GM08714 (cell line): ENCODE measurements around the gene NBEAL2.

Experiments used
- H3K4me3 ChIP-seq: fragments of 200-500 bp; sonication (Bioruptor generic); 2 replicates; pipeline ENCODE4 v1.5.1; 2014; ENCODE audit warnings: mild to moderate bottlenecking, low read length, inconsistent platforms
- ZNF274 ChIP-seq: IDR thresholded peaks from 2 replicates; pipeline ENCODE4 v1.6.1; 2012; ENCODE audit warnings: mild to moderate bottlenecking, low read depth, low read length

The NBEAL2 gene

DNA sequence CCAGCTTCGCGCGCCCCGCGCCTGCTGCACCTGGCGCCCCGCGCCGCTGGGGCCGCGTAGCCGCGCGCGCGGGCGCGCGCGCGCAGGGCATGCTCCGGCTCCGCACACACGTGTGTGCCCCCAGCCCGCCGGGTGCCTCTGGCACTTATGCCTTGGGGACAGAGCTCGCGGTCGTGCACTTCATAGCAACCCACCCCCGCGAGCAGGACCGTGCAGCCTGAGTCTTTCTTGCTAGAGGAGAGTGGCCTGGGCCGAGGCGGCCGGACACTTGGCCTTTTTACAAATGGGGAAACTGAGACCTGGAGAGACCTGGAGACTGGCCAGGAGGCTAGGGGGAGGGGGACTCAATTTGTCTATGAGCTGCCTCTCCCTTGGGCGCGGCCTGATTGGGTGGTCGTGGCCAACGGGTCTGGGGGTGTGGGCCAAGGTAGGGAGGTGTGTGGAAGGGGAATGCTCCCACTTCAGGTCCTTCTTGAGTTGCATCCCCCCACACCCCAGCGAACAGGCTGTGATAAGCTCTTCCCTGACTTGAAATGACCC lies 562 bp downstream of the NBEAL2 start:
- peak overlapping the region; percentile 62 for H3K4me3 ChIP-seq
- no peak for TF ChIP-seq ZNF274

DNA sequence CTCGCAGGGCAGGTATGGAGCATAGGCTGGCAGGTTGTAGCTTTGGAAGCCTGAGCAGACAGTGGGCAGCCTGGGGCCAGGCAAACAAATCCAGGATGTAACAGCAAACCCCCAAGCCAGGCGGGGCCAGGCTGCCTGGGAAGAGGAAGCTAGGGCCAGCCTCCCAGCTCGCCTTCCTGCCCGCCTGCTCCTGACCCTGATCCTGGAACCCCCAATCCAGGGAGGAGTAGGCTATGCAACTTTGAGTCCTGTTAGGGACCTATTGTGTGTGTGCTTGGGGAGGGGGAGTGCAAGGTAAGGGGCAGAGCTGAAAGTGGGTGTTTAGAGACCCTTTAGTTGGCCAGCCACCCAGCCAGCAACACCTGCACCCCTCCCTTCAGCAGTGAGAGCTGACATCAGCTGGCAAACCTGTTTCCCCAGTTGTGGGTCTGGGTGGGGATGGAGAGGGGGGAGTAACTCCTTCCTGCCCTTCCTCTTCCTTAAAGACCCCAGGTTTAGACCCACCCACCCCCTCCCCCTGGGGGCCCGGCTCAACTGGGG lies 2.5 kb downstream of the NBEAL2 start:
- TF ChIP-seq ZNF274, result no peak
- H3K4me3 ChIP-seq, result no peak overlapping the region

DNA sequence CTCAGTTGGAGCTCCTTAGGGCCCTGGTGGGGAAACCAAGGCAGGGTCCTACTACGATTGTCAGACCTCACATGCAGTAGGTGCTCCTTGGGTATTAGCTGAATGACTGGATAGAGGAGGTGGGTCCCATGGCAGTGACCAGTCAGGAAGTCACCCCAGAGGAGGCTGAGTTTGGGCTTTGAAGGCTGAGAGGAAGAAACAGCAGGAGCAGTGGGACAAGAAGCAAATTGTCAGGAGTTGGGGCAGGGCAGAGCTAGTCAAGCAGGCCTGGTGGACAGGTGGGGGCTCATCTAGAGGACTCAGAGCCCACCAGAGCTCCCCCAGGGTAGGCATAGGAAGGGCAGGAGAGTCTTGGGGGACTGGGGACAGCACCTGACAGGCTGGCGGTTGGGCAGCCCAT lies 3.1 kb downstream of the NBEAL2 start:
- no peak overlapping the region for H3K4me3 ChIP-seq
- no peak for TF ChIP-seq ZNF274

DNA sequence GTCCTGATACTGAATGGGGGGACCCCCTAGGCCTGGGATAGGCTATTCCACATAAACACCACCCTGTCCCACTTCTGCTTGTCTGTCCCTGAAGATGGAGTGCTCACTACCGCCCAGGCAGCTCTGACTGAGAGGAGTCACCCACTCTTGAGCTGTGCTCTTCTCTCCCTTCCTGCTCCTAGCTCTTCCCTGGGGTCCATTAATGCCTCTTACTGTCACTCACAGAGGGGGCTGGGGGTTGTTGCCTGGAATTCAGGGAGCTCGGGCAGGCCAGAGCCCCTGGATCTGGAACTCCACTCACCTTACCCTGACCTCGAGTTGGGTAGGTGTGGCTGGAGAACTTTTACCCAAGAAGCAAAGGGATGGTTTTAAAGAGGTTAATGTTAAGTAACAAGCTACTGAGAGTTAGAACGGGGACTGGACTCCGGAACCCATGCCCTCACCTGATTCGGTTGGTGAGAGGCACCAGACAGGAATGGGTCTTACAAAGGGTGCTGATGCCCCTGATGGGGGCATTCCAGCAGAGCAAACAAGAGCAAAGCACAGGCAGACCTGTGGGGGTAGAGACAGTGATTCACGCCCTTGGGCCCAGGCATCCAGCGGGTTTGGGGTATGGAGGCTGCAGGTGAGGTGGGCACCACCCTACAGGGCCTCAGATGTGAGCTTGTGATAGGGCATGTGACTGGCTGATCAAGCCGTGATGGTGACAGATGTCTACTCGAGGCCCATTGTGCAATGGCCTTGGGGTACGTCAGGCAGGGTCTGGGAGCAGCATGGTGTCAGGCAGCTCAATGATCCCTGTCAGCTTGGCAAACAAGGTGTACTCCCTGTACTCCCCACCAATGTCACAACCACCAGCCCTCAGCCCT lies 5.4 kb downstream of the NBEAL2 start:
- H3K4me3 ChIP-seq, result no peak overlapping the region
- no peak for TF ChIP-seq ZNF274

DNA sequence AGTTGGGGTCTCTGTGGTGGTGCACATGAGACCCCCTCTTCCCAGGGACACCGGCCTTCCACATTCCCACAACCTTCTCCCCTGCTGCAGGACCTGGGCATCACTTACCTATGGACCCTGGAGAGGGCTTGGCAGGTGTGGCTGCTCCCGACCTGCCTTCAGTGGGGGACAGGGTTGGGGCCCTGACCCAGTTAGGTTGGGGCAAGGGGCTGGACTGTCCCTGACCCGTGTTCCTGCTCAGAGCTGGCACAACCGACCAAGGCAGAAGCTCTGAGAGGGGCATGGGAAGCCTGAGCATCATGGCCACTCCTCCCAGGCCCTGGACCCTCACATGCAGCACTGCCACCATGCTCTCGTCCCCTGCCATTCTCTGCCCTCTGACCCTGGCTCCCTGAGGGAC lies 6.1 kb downstream of the NBEAL2 start:
- no peak for TF ChIP-seq ZNF274
- H3K4me3 ChIP-seq, result no peak overlapping the region

DNA sequence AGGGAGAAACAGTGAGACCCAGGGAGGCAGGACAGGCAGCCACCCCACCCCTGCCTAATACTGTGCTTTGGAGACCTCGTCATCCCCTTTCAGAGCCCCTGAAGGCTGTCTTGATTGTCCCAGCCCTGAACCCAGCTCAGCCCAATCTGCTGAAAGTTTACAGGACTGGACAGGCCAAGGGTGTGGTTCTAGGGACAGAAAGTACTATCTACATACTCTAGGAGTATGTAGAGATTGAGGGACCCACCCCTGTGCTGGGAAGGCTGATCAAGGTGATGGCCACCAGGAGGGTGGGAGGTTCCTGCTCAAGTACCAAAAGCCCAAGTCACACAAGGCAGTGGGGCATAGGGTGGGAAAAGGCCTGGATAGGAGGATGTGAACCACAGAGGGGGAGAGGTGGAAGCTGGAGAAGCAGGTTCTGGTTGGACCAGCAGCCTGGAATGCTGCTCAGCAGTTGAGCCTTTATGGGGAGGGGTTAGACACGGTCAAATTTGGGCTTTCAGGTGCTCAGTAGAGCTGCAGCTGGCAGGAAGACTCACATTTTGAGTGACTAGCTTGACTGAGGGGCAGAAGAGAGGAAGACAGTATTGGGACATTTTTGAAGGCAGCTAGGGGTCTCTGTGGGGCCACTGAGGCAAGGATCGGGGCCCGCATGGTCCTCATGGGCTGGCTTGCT lies 6.7 kb downstream of the NBEAL2 start:
- no peak for TF ChIP-seq ZNF274
- H3K4me3 ChIP-seq, result no peak overlapping the region

DNA sequence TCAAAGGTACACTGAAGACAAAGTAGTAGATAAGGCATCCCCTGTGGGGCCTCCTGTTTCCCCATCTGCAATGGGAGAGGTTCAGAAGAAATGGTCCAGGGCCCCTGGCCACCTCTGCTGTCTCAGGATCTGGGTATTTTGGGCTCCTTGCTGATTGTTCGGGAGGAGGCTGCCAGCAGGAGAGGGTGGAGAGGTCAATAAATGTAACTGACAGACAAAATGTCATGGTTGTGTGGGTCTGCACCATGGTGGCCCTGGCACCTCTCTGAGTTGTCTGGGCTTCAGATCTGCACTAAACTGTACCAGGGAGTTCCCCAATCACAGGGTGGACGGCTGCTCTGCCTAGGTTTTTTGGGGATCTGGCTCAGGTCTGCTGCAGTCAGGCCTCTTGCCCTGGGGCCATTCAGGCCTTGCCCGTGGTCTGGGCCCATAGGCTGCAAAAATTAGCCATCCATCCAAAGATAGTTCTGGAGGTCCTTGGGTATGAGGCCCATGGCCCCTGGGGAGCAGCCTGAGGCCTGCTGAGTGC lies 7.4 kb downstream of the NBEAL2 start:
- no peak for TF ChIP-seq ZNF274
- no peak overlapping the region; the same call in 1 of the 2 replicates for H3K4me3 ChIP-seq

DNA sequence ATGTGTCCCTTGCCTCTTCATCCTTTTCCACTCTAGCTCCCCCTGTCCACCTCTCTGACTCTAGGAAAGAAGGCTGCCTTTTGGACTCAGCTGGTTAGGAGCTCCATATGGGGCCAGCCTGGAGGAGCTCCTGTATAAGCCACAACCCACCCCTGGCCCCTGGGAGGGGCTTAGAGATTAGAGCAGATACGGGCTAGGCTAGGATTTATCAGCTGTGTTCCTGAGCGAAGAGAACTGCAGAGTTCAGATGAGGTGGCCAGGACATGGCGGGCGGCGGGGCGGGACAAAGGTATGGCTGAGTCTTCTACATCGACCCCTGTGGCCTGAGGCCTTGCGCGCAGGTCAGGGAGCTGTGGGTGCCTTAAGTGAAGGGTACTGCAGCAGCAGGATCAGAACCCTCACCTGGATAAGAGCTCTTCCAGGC lies 7.9 kb downstream of the NBEAL2 start:
- H3K4me3 ChIP-seq, result no peak overlapping the region; the same call in 1 of the 2 replicates

DNA sequence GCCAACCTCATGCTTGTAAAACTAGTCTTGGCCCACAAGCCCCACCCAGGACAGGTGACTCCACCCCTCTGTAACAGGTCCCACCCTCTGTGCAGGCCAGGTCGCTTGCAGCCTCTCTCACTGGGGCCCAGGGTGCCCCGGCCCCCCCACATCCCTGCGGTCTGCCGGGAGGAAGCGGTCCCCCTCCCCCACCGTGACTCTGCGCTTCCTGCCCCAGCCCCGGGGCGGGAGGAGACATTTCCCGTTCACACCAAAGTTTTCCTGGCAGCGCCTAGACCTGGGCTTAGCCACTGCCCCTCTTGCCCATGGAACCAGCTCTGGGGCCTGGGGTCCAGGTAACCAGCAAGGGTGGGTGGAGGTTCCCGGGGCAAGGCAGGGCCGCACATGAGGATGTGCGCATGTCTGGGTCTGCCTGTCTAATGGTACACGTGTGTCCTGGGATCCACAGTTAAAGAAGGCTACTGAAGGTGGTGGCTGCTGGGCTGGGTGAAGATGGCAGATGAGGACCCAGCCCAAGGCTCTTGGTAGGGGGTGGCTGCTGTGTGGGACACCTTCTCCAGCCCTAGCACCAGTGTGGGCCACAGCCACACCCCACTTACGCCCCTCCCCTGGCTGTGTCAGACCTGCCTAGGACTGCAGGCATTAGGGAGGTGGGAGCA lies 8.4 kb downstream of the NBEAL2 start:
- TF ChIP-seq ZNF274, result no peak
- H3K4me3 ChIP-seq, result peak overlapping the region; percentile 5; the same call in 1 of the 2 replicates

More for the DNA sequence above, 7.9 kb downstream of the NBEAL2 start:
- TF ChIP-seq ZNF274, result no peak

DNA sequence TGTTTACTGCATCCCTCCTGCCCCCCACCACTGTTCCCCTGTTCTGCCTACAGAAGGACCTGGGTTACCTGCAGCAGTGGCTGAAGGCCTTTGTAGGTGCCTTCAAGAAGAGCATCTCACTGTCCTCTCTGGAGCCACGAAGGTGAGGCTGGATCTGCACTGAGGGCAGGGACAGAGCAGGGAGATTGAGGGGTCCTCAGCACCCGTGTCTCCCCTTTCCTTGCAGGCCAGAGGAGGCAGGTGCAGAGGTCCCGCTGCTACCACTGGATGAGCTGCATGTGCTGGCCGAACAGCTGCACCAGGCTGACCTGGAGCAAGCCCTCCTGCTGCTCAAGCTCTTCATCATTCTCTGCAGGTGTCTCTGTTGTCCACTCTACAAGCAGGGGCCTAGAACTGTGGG lies 9.2 kb downstream of the NBEAL2 start:
- TF ChIP-seq ZNF274, result no peak
- H3K4me3 ChIP-seq, result no peak overlapping the region

DNA sequence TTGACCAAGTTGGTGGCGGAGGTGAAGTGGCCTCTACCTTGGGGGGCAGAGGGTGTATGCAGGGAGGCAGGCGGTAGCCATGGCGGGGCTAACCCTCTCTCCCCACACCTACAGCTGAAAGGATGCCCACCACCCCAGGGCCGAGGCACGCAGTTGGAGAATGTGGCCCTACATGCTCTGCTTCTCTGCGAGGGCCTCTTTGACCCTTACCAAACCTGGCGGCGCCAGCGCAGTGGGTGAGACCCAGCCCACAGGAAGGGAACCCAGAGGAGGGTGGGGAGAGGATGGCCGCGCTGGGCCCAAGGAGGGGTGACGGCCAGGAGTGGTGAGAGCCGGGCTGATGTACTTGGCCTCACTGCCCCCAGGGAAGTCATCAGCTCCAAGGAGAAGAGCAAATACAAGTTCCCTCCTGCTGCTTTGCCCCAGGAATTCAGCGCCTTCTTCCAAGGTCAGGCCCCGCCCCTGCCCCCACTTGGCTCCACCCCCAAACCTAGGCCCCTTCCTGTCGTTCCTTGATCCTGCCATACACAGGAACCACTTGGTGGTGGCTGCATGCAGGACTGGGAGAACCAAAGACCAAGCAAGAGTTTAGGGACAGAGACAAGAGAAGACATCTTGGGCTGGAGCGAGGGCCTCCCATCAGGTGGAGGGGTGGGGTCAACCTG lies 9.8 kb downstream of the NBEAL2 start:
- TF ChIP-seq ZNF274, result no peak
- H3K4me3 ChIP-seq, result no peak overlapping the region

DNA sequence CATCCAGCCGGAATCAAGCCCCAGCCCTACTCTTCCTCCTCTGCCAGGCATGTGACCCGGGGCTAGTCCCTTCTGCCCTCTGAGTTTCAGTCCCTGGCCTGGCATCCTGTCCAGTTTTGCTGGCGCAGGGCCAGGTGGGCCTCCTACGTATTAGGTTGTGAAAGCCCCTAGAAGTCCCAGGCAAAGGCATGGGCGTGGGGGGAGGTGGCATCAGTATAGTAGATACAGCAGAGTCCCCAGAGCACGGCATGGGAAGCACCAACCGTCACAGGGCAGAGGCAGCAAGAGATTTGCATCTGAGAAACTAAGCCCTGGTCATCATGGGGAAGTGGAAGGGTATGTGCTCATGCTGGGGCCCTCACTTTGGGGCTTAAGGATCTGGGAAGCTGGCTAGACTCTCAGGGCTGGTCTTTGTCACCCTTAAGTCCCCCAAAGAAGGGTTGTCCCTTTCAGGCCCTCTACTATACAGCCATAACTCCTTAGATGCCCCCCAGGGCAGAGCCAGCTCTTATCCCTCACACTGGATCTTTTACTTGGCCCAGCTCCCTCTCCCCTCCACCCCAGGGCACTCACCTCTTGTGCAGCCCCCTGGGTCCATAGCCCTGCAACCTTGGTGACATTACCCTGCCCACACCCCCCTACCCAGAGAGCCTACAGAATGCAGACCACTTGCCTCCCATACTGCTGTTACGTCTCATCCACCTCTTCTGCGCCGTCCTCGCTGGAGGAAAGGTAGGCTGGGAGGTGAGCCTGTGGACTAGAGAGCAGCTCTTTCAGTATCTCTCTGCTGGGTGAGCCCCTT lies 11.3 kb downstream of the NBEAL2 start:
- TF ChIP-seq ZNF274, result no peak
- no peak overlapping the region for H3K4me3 ChIP-seq
